22Rv1 (cell line): Measurements from ENCODE around the gene SNW1.

ENCODE experiments used
- H3K27ac ChIP-seq: fragments of 450-650 bp; 2 replicates; pipeline ENCODE4 v1.5.1; 2017
- ZFX ChIP-seq: fragments of 450-650 bp; IDR thresholded peaks from 2 replicates; pipeline ENCODE4 v1.6.1; 2017; ENCODE audit warnings: antibody characterized with exemption, borderline replicate concordance
- TF ChIP-seq, protein P1 (sequence below): fragments of 450-650 bp; IDR thresholded peaks from 2 replicates; pipeline ENCODE4 v1.5.1; 2017; ENCODE audit warnings: mild to moderate bottlenecking

SNW1 gene

DNA sequence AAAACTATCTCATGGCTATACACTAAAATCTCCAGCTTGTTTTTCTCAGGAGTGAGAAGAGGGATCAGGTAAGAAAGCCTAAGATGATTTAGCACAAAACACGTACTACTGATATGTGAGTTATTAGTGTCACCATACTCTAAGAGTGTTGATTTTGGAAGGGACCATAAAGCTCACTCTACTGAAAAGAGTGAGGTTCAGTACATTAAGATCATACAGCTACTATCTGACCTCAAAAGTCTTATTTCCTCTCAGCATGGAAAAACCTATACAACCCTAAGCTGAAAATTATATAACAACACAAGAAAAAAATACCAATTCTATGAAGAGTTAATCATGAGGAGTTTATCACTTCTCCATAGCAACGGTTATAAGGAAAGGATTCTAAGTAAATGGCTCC is 19.5 kb downstream of the SNW1 start:
- H3K27ac ChIP-seq = no peak overlapping the region
- TF ChIP-seq ZFX = no peak
- TF ChIP-seq, protein P1, sequence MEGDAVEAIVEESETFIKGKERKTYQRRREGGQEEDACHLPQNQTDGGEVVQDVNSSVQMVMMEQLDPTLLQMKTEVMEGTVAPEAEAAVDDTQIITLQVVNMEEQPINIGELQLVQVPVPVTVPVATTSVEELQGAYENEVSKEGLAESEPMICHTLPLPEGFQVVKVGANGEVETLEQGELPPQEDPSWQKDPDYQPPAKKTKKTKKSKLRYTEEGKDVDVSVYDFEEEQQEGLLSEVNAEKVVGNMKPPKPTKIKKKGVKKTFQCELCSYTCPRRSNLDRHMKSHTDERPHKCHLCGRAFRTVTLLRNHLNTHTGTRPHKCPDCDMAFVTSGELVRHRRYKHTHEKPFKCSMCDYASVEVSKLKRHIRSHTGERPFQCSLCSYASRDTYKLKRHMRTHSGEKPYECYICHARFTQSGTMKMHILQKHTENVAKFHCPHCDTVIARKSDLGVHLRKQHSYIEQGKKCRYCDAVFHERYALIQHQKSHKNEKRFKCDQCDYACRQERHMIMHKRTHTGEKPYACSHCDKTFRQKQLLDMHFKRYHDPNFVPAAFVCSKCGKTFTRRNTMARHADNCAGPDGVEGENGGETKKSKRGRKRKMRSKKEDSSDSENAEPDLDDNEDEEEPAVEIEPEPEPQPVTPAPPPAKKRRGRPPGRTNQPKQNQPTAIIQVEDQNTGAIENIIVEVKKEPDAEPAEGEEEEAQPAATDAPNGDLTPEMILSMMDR = no peak

DNA sequence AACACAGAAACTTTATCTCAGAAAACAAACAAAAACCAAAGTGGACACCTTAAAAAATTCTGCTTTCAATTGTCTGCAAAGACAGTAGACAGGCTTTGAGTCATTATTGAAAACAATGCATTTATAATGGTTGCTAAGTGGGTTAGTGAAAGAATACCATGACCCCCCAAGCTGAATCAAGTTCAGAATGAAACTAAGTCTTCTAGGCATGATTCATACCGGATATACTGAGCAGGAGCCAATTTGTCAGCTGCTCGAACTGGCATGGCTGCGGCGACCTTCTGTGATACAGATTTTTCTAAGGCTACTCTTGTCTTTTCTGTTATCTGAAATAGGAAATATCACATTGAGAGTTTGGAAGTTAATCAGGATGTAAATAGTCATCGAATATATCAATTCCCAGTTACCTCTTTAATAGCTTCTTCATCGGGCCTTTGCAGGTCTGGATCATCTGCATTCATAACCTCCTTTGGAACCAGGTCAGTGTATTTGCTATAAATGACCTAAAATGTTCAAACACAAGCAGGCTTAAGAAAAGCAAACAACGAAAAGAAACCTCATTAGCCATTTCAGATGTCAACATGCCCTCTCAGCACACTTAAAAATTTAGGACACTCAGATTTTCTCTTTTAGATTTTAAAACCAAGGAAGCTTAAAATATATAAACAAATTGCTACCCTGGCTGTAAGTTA is 22.3 kb downstream of the SNW1 start:
- TF ChIP-seq, protein P1 = no peak
- no peak for TF ChIP-seq ZFX
- H3K27ac ChIP-seq = no peak overlapping the region

DNA sequence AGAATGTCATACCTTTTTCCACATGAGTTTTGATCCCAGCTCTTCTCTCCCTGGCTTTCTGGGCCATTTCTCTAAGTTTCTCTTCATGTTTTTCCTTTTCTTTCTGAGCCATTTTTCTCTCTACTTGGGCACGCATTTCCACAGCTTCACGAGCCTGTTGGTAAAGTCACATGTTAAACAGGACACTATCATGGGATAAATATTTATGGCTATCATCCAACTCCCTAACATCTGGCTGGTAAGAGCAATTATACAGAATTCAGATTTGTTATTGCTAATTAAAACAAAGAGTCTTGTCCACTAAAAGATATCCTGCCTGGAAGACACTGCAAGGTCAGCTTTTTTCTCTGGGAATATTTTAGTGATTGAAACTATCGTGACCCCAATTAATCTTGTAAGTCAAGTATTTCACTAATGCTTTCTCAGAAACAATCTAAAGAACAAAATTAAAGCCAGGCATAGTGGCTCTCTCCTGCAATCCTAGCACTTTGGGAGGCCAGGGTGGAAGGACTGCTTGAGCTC is 29.9 kb downstream of the SNW1 start:
- TF ChIP-seq, protein P1 = no peak
- no peak for TF ChIP-seq ZFX
- no peak overlapping the region for H3K27ac ChIP-seq

DNA sequence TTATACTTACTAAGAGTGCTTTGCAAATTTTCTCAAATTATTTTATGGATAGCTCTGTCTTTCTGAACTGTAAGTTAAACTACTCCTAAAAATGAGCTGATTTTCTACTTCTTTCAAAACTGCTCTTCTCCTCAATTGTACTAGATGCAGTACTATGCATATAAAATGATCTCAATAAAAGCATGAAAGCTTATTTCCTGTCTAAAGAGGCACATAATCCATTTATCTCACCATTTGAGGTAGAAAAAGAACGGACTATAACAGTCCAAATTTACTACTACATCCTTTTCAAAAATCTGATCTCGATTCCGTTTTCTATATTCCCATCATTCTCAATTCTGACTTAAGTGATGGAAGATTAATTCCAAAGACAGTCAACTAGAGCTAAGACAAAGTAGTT is 38.7 kb downstream of the SNW1 start:
- H3K27ac ChIP-seq = no peak overlapping the region
- TF ChIP-seq ZFX = no peak
- TF ChIP-seq, protein P1 = no peak

DNA sequence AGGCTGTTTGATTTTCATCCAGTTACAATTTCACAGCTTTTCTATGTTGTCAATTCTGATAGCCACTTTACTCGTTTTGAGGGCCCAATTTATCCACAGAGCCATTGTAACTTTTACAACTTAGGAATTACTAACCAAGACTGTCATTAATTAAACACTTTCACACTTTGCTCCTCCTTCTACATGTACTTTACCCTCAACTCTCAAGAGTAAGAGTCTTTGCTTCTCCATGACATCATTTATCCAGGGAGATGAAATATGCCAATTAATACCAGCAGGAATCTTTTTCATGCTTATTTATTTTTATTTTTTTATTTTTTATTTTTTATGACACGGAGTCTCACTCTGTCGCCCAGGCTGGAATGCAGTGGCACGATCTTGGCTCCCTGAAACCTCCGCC is 39.5 kb downstream of the SNW1 start:
- TF ChIP-seq, protein P1 = no peak
- TF ChIP-seq ZFX = no peak
- H3K27ac ChIP-seq = no peak overlapping the region

DNA sequence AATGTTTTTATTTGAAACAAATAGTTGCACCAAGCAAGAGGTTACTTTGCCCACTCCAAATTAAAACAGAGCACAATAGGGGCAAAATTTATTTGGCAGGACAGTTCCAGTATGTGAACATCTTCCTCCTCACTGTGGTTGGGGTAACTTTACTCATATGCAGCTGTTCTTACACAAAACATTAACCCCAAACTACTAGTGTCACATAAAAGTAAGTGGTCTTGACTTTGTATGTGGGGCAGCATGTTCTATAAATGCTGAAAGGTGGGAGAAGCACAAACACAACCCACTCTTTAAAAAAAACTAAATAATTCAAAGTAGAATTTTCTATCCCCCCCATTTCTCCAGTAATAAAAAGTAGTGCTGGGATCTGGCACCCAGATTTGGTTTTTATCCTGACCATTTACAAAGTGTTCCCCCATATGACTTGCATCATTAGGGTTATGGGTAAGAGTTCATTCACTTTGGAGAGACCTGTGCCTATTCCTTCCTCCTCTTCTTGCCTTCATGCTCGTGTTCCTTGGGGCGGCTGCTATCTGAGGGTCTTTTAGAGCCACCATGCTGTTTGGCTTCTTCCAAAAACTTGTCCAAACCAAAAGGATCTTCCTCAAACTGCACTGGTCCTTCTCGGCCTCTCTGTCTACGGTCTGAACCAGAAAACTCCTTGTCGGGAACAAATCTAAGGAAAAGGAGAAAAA is 43.2 kb downstream of the SNW1 start:
- no peak for TF ChIP-seq ZFX
- TF ChIP-seq, protein P1 = no peak
- peak overlapping the region; percentile 35 for H3K27ac ChIP-seq

DNA sequence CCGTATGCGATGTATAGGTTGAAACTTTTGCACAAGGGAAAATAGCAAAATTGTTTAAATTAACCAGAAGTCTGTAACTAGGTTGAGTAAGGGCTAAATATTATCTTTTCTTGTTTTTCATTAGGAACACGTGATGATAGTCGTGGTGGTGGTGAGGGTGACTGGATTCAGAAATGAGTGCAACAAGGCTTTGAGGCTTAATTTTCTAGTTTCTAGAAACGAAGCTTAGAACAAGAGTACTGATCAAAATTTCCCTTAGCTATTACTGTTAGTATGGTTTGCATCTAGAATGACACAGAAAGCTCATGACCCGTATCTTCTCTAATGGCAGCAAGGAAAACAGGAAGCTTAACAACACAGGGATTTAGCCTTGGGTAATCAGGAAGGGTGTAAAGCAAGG is 46.0 kb downstream of the SNW1 start:
- TF ChIP-seq, protein P1 = no peak
- TF ChIP-seq ZFX = no peak
- H3K27ac ChIP-seq = no peak overlapping the region
